GM18858 (cell line): ENCODE results near the gene UBE2F.
A peak's percentile ranks its signal among the peaks of the same experiment; 100 is the strongest.

Source experiments
- ATAC-seq: cut with Tn5 transposase; IDR thresholded peaks from one replicate; pipeline ENCODE4 v1.9.1; 2021; ENCODE audit not compliant: unreplicated experiment

Gene UBE2F

DNA sequence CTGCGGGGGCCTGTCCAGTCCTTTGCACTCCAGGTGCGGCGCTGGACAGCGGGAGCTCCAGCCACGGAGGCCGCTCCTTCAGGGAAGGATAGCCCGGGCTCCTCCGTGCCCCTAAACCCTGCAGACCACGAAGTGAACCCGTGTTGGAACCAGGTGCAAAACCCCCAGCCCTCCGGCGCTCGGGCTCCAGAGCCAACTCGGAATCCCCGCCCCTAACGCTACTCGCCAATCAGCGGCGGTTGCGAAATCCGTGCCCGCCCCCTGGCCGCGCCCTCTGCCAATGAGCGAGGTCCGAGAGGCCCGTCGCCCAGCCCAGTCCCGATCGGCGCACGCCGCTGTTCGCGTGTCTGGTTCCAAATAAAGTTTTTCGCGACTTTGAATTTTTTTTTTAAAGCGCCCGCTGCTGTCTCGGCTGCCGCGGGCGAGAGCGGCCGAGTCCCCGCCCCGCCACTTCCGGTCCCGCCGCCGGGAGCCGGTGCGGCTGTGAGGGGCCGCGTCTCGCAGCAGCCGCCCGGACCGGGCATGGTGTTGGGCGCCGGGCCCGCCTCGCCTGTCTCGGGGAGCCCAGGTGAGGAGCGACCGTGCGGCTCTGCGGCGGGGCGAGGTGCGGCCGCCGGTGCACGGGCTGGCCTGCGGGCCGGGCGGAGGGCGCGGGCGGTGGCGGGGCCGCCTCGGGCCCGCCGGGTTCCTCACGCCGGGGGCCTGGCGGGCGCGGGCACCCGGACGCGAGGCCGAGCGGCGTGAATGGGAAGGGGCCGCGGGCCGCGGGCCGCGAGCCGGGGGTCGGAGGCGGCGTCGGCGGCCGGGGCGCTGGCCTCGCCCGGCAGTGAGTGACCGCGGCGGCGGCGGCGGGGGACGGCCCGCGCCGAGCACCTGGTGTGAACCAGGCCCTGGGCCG is at the start of gene UBE2F:
Gene UBE2F, plus strand, starts transcription at position 450 of the 898 bp plus-strand sequence. CDS start 6,094 bp downstream, outside the sequence.
- peak; percentile 83 for ATAC-seq

DNA sequence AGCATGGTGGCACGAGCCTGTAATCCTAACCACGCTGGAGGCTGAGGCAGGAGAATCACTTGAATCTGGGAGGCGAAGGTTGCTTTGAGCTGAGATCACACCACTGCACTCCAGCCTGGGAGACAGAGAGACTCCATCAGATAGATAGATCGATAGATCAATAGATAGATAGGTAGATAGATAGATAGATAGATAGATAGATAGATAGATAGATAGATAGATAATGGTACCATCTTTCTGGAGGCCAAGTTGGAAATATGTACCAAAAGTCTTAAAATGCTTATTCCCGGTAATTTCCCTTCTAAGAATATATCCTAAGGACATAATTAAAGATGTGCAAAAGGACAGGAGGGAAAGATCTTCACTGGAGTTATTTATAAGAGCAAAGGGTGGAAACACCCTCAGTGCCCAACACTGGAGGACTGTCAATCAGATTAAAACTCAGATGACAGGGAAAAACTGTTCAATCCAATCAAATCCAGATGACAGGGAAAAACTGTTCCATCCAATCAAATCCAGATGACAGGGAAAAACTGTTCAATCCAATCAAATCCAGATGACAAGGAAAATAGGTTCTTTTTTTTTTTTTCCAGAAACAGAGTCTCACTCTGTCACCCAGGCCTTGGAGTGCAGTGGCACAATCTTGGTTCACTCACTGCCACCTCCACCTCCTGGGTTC is 49.0 kb upstream of the UBE2F start:
- no peak for ATAC-seq

GRCh38 chr2:237919593-237919992 is 47.2 kb upstream of the UBE2F start:
- no peak for ATAC-seq

DNA sequence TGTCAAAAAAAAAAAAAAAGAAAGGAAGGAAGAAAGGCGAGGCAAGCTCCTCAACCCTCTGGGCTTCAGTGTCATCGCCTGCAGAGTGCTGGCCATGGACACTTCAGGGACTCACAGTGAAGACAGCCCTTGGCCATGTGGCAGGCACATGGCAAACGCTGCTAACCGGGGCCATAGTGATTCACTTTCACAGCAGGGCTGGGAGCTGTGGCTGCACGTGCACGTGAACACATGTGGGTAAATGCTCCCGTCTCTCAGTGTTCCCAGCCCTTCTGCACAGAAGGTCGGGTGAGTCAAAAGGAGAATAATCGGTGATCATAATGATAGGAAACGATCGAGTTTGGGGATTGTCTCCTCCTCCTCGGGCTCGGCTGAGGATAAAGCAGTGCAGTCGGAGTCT is 46.1 kb upstream of the UBE2F start:
- no peak for ATAC-seq

DNA sequence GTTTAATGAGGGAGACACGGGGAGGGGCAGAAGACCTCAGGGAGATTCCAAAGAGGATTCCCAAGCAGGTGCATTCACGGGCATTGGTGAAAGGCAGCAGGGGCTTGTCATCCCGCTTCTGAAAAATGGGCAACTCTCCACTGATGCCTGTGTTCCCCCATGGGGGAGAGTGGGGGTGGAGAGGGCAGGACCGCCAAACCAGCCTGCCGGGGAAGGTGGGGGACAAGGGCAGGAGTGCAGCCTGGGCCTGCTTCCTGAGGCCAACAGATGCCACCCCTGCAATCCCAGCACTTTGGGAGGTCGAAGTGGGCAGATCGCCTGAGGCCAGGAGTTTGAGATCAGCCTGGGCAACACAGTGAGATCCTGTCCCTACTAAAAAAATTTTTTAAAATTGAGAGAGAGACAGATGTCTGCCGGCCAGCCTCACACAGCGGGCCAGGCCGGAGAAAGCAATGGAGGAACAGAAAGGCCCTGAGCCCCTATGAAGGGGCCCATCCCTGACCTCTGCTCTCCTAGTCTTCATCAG is 44.8 kb upstream of the UBE2F start:
- ATAC-seq: no peak

DNA sequence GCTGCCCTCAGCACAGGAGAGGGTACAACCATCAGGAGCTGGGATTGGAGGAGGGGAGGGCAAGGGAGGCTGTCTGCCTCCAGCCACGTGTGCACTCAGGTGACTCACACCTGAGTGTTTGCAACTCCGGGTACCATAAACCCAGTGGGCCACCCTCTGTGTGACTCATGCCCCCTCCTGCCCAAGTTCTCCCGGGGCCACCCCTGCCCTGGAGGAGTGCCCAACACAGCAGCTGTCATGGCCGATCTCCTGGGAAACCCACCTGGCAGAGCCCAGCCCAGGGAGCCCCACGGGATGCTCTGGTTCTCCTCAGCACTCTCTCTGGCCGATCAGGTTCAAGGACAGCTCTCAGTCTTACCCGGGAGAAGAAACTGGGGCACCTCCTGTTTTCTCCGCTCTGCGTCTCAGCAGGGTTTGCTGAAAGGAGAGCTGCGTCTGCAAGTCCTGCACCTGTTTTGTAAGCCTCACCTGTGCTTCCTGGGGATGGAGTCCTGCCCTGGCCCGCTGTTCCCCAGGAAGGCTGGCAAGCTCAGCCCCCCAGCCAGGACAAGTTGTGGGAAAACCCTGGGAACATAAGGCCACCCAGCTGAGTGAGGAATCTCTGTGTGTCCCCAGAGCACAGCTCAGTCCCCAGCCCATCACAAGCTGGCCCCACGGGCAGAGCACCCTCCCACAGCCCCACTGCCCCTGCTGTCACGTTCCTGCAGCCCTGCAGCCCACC is 44.0 kb upstream of the UBE2F start:
- ATAC-seq: no peak

DNA sequence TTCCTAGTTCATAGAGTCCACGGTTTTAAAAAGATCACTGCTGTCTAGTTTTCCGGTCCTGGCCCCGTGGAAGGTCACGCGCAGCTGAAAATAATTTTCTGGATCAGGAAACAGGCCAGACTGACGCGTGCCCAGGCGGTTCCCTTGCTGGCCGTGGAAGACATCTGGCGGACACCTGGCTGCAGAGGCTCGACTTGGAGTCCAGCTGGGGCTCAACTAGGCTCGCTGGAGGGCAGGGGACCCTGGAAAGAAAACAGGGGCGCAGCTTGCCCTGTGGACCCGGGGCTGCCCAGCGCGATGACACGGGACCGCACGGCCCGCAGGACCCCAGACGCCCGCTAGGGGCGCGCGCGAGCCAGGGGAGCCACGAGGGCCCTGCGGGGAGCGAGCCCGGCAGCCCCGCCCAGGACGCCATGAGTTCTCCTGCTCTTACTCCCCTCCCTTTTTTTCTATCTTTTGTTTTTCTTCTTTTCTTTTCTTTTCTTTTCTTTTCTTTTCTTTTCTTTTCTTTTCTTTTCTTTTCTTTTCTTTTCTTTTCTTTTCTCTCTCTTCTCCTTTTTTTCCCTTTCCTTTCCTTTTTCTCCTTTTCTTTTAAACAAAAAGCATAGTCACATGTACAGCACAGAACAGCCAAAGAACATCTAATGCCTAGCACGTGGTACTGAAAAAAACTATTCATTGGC is 43.2 kb upstream of the UBE2F start:
- no peak for ATAC-seq

GRCh38 chr2:237924164-237924534 is 42.7 kb upstream of the UBE2F start:
- no peak for ATAC-seq

GRCh38 chr2:237927135-237927534 is 39.7 kb upstream of the UBE2F start:
- ATAC-seq: no peak

- ATAC-seq: no peak
Measured at GRCh38 chr2:237927986-237928385, 38.8 kb upstream of the UBE2F start.

- ATAC-seq: no peak
Measured at GRCh38 chr2:237929979-237930378, 36.8 kb upstream of the UBE2F start.

- no peak for ATAC-seq
Measured at GRCh38 chr2:237931205-237931721, 35.6 kb upstream of the UBE2F start.

GRCh38 chr2:237932731-237933131 is 34.1 kb upstream of the UBE2F start:
- no peak for ATAC-seq

- ATAC-seq: no peak
Measured at GRCh38 chr2:237934186-237934585, 32.6 kb upstream of the UBE2F start.

DNA sequence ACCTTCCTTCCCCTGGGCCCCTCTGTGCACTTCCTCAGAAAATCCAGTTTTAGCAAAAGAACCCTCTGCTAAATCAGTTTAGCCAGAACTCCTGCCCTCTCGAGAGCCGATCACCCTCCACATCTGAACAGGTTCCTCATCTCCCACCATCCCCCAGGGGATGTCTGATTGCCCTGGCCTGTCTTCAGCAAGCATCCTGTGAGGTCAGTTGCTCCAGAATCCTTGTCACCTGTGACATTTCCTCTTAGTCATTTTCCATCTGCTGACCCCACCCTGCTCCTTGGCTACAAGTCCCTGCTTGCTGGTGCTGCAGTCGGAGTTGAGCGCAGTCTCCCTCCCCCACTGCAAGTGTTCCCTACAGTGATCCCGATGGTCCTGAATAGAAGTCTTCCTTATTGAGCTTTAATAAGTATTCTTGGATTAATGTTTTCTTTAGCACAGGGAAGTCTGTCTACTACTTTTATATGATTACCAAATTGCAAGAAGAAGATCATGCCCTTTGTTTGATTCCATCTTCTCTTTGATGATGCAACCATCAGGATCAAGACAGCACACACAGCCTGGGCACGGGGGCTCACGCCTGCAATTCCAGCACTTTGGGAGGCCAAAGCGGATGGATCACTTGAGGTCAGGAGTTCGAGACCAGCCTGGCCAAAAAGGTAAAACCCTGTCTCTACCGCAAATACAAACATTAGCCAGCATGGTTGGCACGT is 30.9 kb upstream of the UBE2F start:
- no peak for ATAC-seq

DNA sequence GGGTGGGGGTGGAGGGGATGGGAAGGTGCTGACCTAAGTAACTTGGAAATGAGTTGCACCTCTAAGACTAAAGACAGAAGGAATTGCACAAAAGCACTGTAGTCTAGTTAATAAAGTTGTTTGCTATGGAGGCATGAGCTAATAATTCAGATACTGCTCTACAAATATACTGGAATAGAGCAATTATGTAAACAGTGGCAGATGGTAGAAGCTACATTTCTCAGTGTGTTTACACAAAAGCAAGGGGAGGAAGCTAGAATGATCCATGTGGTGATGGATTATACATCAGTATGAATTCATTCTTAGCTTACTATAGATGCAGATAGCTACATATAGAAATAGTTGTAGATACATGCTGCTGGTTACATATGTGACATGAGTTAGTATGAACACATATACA is 27.6 kb upstream of the UBE2F start:
- no peak for ATAC-seq

DNA sequence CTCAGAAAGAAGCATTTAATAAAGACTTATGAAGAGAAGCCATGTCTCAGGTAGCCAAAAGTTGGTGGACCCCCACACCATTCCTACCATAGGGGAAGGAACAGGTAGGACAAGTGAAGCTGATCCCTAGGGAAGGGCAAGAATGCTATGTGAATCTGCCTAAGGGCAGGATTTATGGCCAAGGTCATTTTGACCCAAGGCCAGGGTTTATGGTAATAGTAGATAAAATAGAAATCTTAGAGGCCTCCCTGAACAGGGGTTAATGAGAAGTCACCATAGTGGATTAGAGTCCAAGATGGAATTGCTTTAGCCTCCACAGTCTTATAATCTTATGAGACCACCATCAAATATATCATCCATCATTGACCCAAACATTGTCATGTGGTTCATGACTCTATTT is 26.0 kb upstream of the UBE2F start:
- no peak for ATAC-seq

DNA sequence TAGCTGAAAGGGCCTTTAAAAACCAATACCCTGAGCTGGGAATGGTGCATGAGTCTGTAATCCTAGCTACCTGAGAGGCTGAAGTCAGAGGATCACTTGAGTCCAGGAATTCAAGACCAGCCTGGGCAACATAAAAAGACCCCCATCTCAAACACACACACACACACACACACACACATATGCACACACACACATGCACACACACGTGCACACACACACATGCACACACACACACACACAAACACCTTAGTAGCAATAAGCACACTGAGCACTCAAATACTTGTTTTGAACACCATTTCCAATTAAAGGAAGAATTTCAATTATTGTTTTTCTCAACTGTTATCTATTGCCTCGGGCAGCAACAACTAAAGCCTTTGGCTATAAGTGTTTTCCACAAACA is 25.6 kb upstream of the UBE2F start:
- ATAC-seq: no peak

GRCh38 chr2:237942513-237942899 is 24.3 kb upstream of the UBE2F start:
- no peak for ATAC-seq
